Sigmoid colon (tissue), 7 donors: Measurements from ENCODE around the gene HACD1. TPM values are rescaled to one million over a fixed set of nuclear protein-coding genes. Genes with fewer than 3 reads are reported as not detected.

Experiments used
- DNase-seq: peaks from one replicate; pipeline ENCODE4 v3.0.0-alpha.2; 2019
- H3K27ac ChIP-seq, 4 donors: fragments of 200-600 bp; sonication (generic); one replicate each; pipeline ENCODE4 v1.5.1; 2016 to 2019; ENCODE audit warnings: mild to moderate bottlenecking in 1 of 4
- H3K27me3 ChIP-seq, 3 donors: fragments of 200-600 bp; sonication (generic); one replicate each; pipeline ENCODE4 v1.5.1; 2019; ENCODE audit warnings: mild to moderate bottlenecking in 1 of 3
- H3K36me3 ChIP-seq, 4 donors: fragments of 200-600 bp; sonication (generic); one replicate each; pipeline ENCODE4 v1.5.1; 2016 to 2019
- H3K4me1 ChIP-seq, 4 donors: fragments of 200-600 bp; sonication (generic); one replicate each; pipeline ENCODE4 v1.5.1; 2017 to 2019
- H3K4me3 ChIP-seq, 4 donors: fragments of 200-600 bp; sonication (generic); one replicate each; pipeline ENCODE4 v1.5.1; 2017 to 2019; ENCODE audit warnings: mild to moderate bottlenecking in 2 of 4, moderate library complexity in 1 of 4
- H3K9me3 ChIP-seq, 4 donors: fragments of 200-600 bp in 3 of 4; sonication (generic) in 3 of 4; one replicate each; pipeline versions ENCODE4 v1.5.1 to v1.6.1; 2013 to 2019
- EP300 ChIP-seq, 4 donors: sonication (generic); formaldehyde crosslinking; IDR thresholded peaks; one replicate each; pipeline ENCODE4 v1.6.1; 2017; ENCODE audit warnings: antibody characterized with exemption in 4 of 4
- POLR2A ChIP-seq, 2 donors: fragments of 450-650 bp; IDR thresholded peaks; one replicate each; pipeline ENCODE4 v1.6.1; 2016; ENCODE audit warnings: antibody characterized with exemption in 2 of 2, mild to moderate bottlenecking in 2 of 2, moderate library complexity in 2 of 2
- POLR2AphosphoS5 ChIP-seq, 4 donors: sonication (generic); formaldehyde crosslinking; IDR thresholded peaks; one replicate each; pipeline ENCODE4 v1.6.1; 2017; ENCODE audit warnings: antibody characterized with exemption in 4 of 4
- WGBS, 2 donors: extraction: QIAGEN DNeasy Blood & Tissue Kit; methylation state at CpG; one replicate each; pipeline ENCODE4 v1.1.7; 2013; 5-methylcytosine and 5-hydroxymethylcytosine counted together
- intact Hi-C: fragments of 100-400 bp; cut with DNase I; formaldehyde crosslinking; loops from one replicate; pipeline ENCODE4 v1.15.1; 2023
- polyA plus RNA-seq, 3 donors: library from polyadenylated mRNA; stranded (reverse); fragments of 200-250 nt; gene quantifications; one replicate each; pipeline ENCODE4 v1.2.3, GENCODE V29; 2013
- total RNA-seq, 4 donors: library from RNA; depleted of rRNA; stranded (reverse); fragments of >200 nt; gene quantifications; one replicate each; pipeline ENCODE4 v1.1.0, GENCODE V29; 2016
- TF ChIP-seq, protein P1 (sequence below), 4 experiments: fragments of 450-650 bp in 3 of 4; fragments of 200-600 bp in 1 of 4; IDR thresholded peaks; one replicate each; pipeline ENCODE4 v1.5.1; 2016 to 2019; ENCODE audit warnings: antibody characterized with exemption in 4 of 4, mild to moderate bottlenecking in 3 of 4, moderate library complexity in 2 of 4
- donor health status: healthy with polysubstance abuse.
- donor health status: Bipolar disorder and iron deficiency.
- donor health status: healthy.

Gene HACD1
- total and polyA plus RNA-seq, 7 donors, result 3.0 to 85.3 (median 61.6) TPM; not detected in 1

DNA sequence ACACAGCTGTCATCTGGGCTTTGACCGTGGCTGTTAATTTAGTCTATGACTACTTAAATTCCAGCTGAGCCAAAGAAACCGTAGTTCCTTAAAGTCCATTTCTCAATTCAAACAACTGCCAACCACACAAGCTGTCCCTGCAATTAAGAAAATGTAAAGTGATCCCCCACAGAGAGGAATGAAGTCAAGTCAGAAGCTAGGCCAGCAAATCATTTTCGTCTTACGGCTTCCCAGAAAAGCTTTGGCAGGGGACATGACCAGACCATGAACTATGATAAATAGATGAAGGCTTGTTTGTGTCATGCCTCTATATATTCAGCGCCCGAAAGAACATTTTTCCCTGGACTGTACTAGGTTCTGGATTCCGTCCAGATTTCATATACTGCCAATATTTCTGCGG lies 54.6 kb downstream of the HACD1 start:
- no peak for TF ChIP-seq EP300 (IDR thresholded peaks at IDR 0.05)
- no peak for TF ChIP-seq POLR2A (IDR thresholded peaks at IDR 0.05)
- TF ChIP-seq POLR2AphosphoS5 (IDR thresholded peaks at IDR 0.05), result no peak
- TF ChIP-seq, protein P1, sequence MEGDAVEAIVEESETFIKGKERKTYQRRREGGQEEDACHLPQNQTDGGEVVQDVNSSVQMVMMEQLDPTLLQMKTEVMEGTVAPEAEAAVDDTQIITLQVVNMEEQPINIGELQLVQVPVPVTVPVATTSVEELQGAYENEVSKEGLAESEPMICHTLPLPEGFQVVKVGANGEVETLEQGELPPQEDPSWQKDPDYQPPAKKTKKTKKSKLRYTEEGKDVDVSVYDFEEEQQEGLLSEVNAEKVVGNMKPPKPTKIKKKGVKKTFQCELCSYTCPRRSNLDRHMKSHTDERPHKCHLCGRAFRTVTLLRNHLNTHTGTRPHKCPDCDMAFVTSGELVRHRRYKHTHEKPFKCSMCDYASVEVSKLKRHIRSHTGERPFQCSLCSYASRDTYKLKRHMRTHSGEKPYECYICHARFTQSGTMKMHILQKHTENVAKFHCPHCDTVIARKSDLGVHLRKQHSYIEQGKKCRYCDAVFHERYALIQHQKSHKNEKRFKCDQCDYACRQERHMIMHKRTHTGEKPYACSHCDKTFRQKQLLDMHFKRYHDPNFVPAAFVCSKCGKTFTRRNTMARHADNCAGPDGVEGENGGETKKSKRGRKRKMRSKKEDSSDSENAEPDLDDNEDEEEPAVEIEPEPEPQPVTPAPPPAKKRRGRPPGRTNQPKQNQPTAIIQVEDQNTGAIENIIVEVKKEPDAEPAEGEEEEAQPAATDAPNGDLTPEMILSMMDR (IDR thresholded peaks at IDR 0.05), result no peak
- Histone ChIP-seq H3K27ac (no peak overlapping the region), H3K9me3 (no peaks in the 10 kb centered on the region), H3K4me1 (peaks cover 0 to 8% (median 0%) of the 10 kb centered on the region in 4 donors), H3K36me3 (no peaks in the 10 kb centered on the region), H3K27me3 (no peaks in the 10 kb centered on the region), H3K4me3 (no peak overlapping the region)
- WGBS, 2 donors, result 73 to 85% methylated on average over 8 of the region's 8 CpGs
- intact Hi-C loops, result no loop called here
- DNase-seq, result no peak

DNA sequence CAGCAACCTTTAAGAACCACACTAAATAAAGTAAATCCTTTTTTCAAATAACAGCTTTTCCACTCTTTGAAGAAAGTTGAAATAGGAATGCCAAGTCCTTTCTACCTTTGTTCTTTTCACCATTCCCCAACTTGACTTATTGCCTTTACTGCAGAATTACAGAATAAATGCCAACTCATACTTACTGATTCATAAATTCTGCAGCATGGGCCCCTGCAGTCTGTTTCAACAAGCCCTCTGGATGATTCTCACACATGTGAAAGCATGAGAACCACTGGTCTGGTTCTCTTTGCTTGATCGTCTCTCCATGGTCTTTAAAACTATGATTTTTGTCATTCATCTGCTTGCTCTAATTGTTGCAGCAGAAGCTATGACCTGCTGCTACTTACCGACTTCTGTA lies 56.1 kb downstream of the HACD1 start:
- DNase-seq, result no peak
- TF ChIP-seq EP300 (IDR thresholded peaks at IDR 0.05), result no peak
- no peak for TF ChIP-seq POLR2AphosphoS5 (IDR thresholded peaks at IDR 0.05)
- no peak for TF ChIP-seq POLR2A (IDR thresholded peaks at IDR 0.05)
- TF ChIP-seq, protein P1 (IDR thresholded peaks at IDR 0.05), result no peak
- intact Hi-C loops, result no loop called here
- 88 to 91% methylated on average over 2 of the region's 2 CpGs for WGBS, 2 donors
- no peak overlapping the region for H3K4me3 ChIP-seq
- H3K36me3 ChIP-seq, result no peaks in the 10 kb centered on the region
- peaks cover 0 to 8% (median 0%) of the 10 kb centered on the region in 4 donors for H3K4me1 ChIP-seq
- no peaks in the 10 kb centered on the region for H3K9me3 ChIP-seq
- no peaks in the 10 kb centered on the region for H3K27me3 ChIP-seq
- H3K27ac ChIP-seq, result no peak overlapping the region

DNA sequence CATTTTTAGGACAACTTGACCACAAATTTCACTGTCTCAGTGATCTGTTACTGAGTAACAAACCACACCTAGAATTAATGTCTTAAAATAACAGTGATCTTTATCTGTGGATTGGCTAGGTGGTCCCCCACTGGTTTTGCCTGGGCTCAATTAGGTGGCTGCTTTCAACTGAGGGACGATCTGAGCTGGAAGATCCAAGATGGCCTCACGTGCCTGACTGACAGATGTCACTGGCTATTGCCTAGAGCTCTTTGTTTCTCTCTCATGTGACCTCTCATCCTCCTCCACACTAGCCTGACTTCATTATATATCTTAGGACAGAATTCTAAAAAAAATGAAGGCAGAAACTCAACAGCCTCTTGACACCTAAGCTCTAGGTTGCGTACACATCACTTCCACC lies 59.7 kb downstream of the HACD1 start:
- no peaks in the 10 kb centered on the region for H3K36me3 ChIP-seq
- H3K27me3 ChIP-seq, result no peaks in the 10 kb centered on the region
- WGBS, 2 donors, result 57 to 90% methylated on average over 3 of the region's 3 CpGs
- intact Hi-C loops, result no loop called here
- H3K27ac ChIP-seq, result no peak overlapping the region
- no peak for DNase-seq
- H3K9me3 ChIP-seq, result no peaks in the 10 kb centered on the region
- TF ChIP-seq POLR2AphosphoS5 (IDR thresholded peaks at IDR 0.05) (no peak), EP300 (IDR thresholded peaks at IDR 0.05) (no peak), POLR2A (IDR thresholded peaks at IDR 0.05) (no peak)
- TF ChIP-seq, protein P1 (IDR thresholded peaks at IDR 0.05), result no peak
- H3K4me3 ChIP-seq, result no peak overlapping the region
- peaks cover 0 to 2% (median 0%) of the 10 kb centered on the region in 4 donors for H3K4me1 ChIP-seq

DNA sequence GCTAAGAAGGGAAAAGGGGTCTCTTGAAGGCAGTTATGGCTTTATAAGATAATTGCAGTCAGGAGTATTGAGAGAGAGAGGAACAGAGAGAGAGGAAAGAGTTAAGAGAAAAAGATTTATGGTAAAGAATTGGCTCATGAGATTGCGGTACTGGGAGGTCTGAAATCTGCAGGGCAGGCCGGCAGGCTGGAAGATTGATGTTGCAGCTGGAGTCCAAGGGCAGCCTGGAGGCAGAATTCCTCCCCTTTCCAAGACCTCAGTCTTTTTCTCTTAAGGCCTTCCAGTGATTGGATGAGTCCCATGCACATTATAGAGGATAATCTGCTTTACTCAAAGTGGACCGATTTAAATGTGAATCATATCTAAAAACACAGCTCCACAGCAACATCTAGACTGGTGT lies 68.4 kb downstream of the HACD1 start:
- no peak overlapping the region for H3K4me3 ChIP-seq
- DNase-seq, result no peak
- WGBS, 2 donors, result 46 to 50% methylated on average over 3 of the region's 3 CpGs
- intact Hi-C loops, result no loop called here
- no peak for TF ChIP-seq EP300 (IDR thresholded peaks at IDR 0.05)
- no peak for TF ChIP-seq POLR2A (IDR thresholded peaks at IDR 0.05)
- TF ChIP-seq POLR2AphosphoS5 (IDR thresholded peaks at IDR 0.05), result no peak
- H3K9me3 ChIP-seq, result no peaks in the 10 kb centered on the region
- H3K27me3 ChIP-seq, result no peaks in the 10 kb centered on the region
- H3K27ac ChIP-seq, result no peak overlapping the region
- no peaks in the 10 kb centered on the region for H3K4me1 ChIP-seq
- H3K36me3 ChIP-seq, result no peaks in the 10 kb centered on the region

DNA sequence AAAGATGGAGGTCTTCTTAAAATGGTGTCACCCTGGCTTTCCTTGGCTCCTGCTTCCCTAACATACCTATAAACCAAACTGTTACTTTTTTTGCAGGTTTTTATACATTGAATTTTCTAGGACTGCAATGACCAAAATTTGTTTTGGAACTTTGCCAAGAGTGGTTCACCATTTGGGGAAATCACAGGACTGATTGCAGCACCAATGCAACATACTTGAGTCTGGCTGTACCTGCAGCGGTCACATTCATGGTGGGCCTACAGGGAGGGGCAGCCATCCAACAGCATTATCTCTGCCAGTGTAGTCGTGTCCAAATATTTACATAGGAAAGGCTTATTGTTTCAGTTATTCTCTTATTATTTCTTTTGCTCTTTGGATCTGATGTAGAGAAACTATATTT lies 69.0 kb downstream of the HACD1 start:
- intact Hi-C loops, result no loop called here
- Histone ChIP-seq H3K9me3 (no peaks in the 10 kb centered on the region), H3K4me3 (no peak overlapping the region), H3K4me1 (no peaks in the 10 kb centered on the region), H3K27me3 (no peaks in the 10 kb centered on the region), H3K27ac (no peak overlapping the region), H3K36me3 (no peaks in the 10 kb centered on the region)
- DNase-seq, result no peak
- WGBS, 2 donors, result 35 to 63% methylated on average over 2 of the region's 2 CpGs
- TF ChIP-seq POLR2A (IDR thresholded peaks at IDR 0.05), result no peak
- TF ChIP-seq, protein P1 (IDR thresholded peaks at IDR 0.05), result no peak
- no peak for TF ChIP-seq EP300 (IDR thresholded peaks at IDR 0.05)
- no peak for TF ChIP-seq POLR2AphosphoS5 (IDR thresholded peaks at IDR 0.05)
